ENCODE results near the gene GAS2.

The GAS2 gene

GRCh38 chr11:22728600-22729389 is 62.4 kb downstream of the GAS2 start:
- no peak for DNase-seq (ENCODE audit: low read depth)

GRCh38 chr11:22730319-22730718 is 63.9 kb downstream of the GAS2 start:
- no peak for DNase-seq (ENCODE audit: low read depth)

GRCh38 chr11:22732588-22732987 is 66.2 kb downstream of the GAS2 start:
- DNase-seq (ENCODE audit: low read depth), result no peak

- DNase-seq (ENCODE audit: low read depth), result no peak
Observed at GRCh38 chr11:22733475-22734248, 67.3 kb downstream of the GAS2 start.

GRCh38 chr11:22734628-22735345 is 68.4 kb downstream of the GAS2 start:
- no peak for DNase-seq (ENCODE audit: low read depth)

GRCh38 chr11:22742157-22742613 is 75.8 kb downstream of the GAS2 start:
- DNase-seq (ENCODE audit: low read depth), result no peak

- DNase-seq (ENCODE audit: low read depth), result no peak
Observed at GRCh38 chr11:22749536-22749935, 83.1 kb downstream of the GAS2 start.

GRCh38 chr11:22752908-22753310 is 86.5 kb downstream of the GAS2 start:
- no peak for DNase-seq (ENCODE audit: low read depth)

GRCh38 chr11:22753416-22753815 is 87.0 kb downstream of the GAS2 start:
- DNase-seq (ENCODE audit: low read depth), result no peak

- no peak for DNase-seq (ENCODE audit: low read depth)
Observed at GRCh38 chr11:22761066-22761465, 94.7 kb downstream of the GAS2 start.

- no peak for DNase-seq (ENCODE audit: low read depth)
Observed at GRCh38 chr11:22763166-22763565, 96.8 kb downstream of the GAS2 start.

- DNase-seq (ENCODE audit: low read depth), result no peak
Observed at GRCh38 chr11:22764735-22765134, 98.3 kb downstream of the GAS2 start.

GRCh38 chr11:22768281-22768680 is 101.9 kb downstream of the GAS2 start:
- DNase-seq (ENCODE audit: low read depth), result no peak

GRCh38 chr11:22769081-22769480 is 102.7 kb downstream of the GAS2 start:
- DNase-seq (ENCODE audit: low read depth), result no peak

GRCh38 chr11:22774716-22775115 is 108.3 kb downstream of the GAS2 start:
- DNase-seq (ENCODE audit: low read depth), result no peak

GRCh38 chr11:22775248-22775647 is 108.8 kb downstream of the GAS2 start:
- no peak for DNase-seq (ENCODE audit: low read depth)

- DNase-seq (ENCODE audit: low read depth), result no peak
Observed at GRCh38 chr11:22778642-22779041, 112.2 kb downstream of the GAS2 start.

- no peak for DNase-seq (ENCODE audit: low read depth)
Observed at GRCh38 chr11:22779850-22780249, 113.4 kb downstream of the GAS2 start.

GRCh38 chr11:22780952-22781593 is 114.7 kb downstream of the GAS2 start:
- no peak for DNase-seq (ENCODE audit: low read depth)

GRCh38 chr11:22785251-22785650 is 118.8 kb downstream of the GAS2 start:
- DNase-seq (ENCODE audit: low read depth), result no peak

GRCh38 chr11:22786475-22786874 is 120.1 kb downstream of the GAS2 start:
- DNase-seq (ENCODE audit: low read depth), result no peak

GRCh38 chr11:22787055-22787454 is 120.6 kb downstream of the GAS2 start:
- no peak for DNase-seq (ENCODE audit: low read depth)

All from stimulated activated CD8-positive, alpha-beta memory T cell treated with anti-CD3 and anti-CD28 coated beads, Interleukin-4, amount 100 ng/mL, for 24 hours (primary cell).